Measurements from ENCODE around the gene PCDHB12. TPM values are rescaled to one million over a fixed set of nuclear protein-coding genes. Genes with fewer than 3 reads are reported as not detected.
A peak's percentile ranks its signal among the peaks of the same experiment; 100 is the strongest.
"Not testable (repeated sequence)": the region's sequence is repeated elsewhere in the genome, so short reads cannot be mapped to it uniquely, and the experiment has no call there.

PCDHB12 gene
- total and polyA plus RNA-seq, 9 of the 15 experiments (the other 6 are each of a cell fraction or from before 2014, with no cell fraction given): not detected

- H3K9me3 ChIP-seq (replicated peaks; ENCODE audit: control insufficient read depth, insufficient read depth, low read depth, low read length); H4K20me1 ChIP-seq (replicated peaks; ENCODE audit: control insufficient read depth, insufficient read depth, low read length); H3K4me3 ChIP-seq; H3K27ac ChIP-seq (ENCODE audit: extremely low read depth, low read depth, low read length); H3K4me1 ChIP-seq (replicated peaks in 1 of 2; ENCODE audit: control insufficient read depth in 2 of 2, insufficient read depth in 2 of 2, low read length in 2 of 2); H3K4me2 ChIP-seq (ENCODE audit: insufficient read depth, low read length); H2AFZ ChIP-seq (ENCODE audit: low read depth, low read length); H3K9me1 ChIP-seq (ENCODE audit: control insufficient read depth, insufficient read depth, low read length); in situ Hi-C loops (cut with MboI); POLR2A ChIA-PET; H3K79me2 ChIP-seq (ENCODE audit: control insufficient read depth, insufficient read depth, low read length); H3K36me3 ChIP-seq (ENCODE audit: control insufficient read depth, insufficient read depth, low read length); intact Hi-C loops (cut with micrococcal nuclease); H3K9ac ChIP-seq (ENCODE audit: insufficient read depth in 1 of 2, low read depth in 2 of 2, low read length in 2 of 2); BruUV-seq (replicated peaks); CTCF ChIA-PET (ENCODE audit: low intra/inter-chr PET ratio): not testable (repeated sequence)
- DNase-seq (ENCODE audit: extremely low read depth in 1 of 4, low spot score in 3 of 4) (peak in 2 of 4 experiments; percentile 6 to 15), FAIRE-seq (peak; percentile 84), ATAC-seq (peak; percentile 86)
- WGBS (ENCODE audit: insufficient coverage, low coverage, missing lambda C conversion rate): under 1% methylated on average over 12 of the region's 18 CpGs
- peaks cover 8 to 19% of the 10 kb centered on the region in 2 experiments; a peak in 3 of 5 replicates for H3K27me3 ChIP-seq (ENCODE audit: control insufficient read depth in 2 of 2, insufficient read depth in 2 of 2, low read length in 2 of 2)
- TF ChIP-seq CTCF (IDR thresholded peaks at IDR 0.05 in 2 of 3, conservative IDR thresholded peaks at IDR 0.05 in 1 of 3; ENCODE audit: insufficient read depth in 2 of 3, low read depth in 1 of 3, low read length in 3 of 3) (peak in 1 of 3 experiments; percentile 21; a peak in 2 of 6 replicates), RAD21 (CRISPR knock-in tag; conservative IDR thresholded peaks at IDR 0.05 in 1 of 2, IDR thresholded peaks at IDR 0.05 in 1 of 2) (0 out of 4 replicates have a peak, but pooled peaks of 1 of the 2 experiments have one; percentile 7)
Observed at GRCh38 chr5:141177577-141178191, 30.8 kb upstream of the PCDHB12 start, which contains the start of gene PCDHB8. PCDHB8 (plus strand) TSS chr5:141177790; CDS start chr5:141178035, 245 bp downstream.

GRCh38 chr5:141179371-141179770 lies 29.1 kb upstream of the PCDHB12 start:
- H3K4me3 ChIP-seq; DNase-seq (ENCODE audit: extremely low read depth in 1 of 4, low spot score in 3 of 4); H2AFZ ChIP-seq (ENCODE audit: low read depth, low read length); H3K79me2 ChIP-seq (ENCODE audit: control insufficient read depth, insufficient read depth, low read length); intact Hi-C loops (cut with micrococcal nuclease); H3K9me3 ChIP-seq (replicated peaks; ENCODE audit: control insufficient read depth, insufficient read depth, low read depth, low read length); H3K4me2 ChIP-seq (ENCODE audit: insufficient read depth, low read length); H3K36me3 ChIP-seq (ENCODE audit: control insufficient read depth, insufficient read depth, low read length); BruUV-seq (replicated peaks); H3K9ac ChIP-seq (ENCODE audit: insufficient read depth in 1 of 2, low read depth in 2 of 2, low read length in 2 of 2); H3K27ac ChIP-seq (ENCODE audit: extremely low read depth, low read depth, low read length); CTCF ChIA-PET (ENCODE audit: low intra/inter-chr PET ratio); H3K9me1 ChIP-seq (ENCODE audit: control insufficient read depth, insufficient read depth, low read length); H4K20me1 ChIP-seq (replicated peaks; ENCODE audit: control insufficient read depth, insufficient read depth, low read length); FAIRE-seq; POLR2A ChIA-PET; ATAC-seq; H3K4me1 ChIP-seq (replicated peaks in 1 of 2; ENCODE audit: control insufficient read depth in 2 of 2, insufficient read depth in 2 of 2, low read length in 2 of 2); in situ Hi-C loops (cut with MboI): not testable (repeated sequence)
- H3K27me3 ChIP-seq (ENCODE audit: control insufficient read depth in 2 of 2, insufficient read depth in 2 of 2, low read length in 2 of 2): peaks cover 8 to 19% of the 10 kb centered on the region in 2 experiments; a peak in 3 of 5 replicates
- WGBS (ENCODE audit: insufficient coverage, low coverage, missing lambda C conversion rate): 8% methylated on average over 23 of the region's 39 CpGs

DNA sequence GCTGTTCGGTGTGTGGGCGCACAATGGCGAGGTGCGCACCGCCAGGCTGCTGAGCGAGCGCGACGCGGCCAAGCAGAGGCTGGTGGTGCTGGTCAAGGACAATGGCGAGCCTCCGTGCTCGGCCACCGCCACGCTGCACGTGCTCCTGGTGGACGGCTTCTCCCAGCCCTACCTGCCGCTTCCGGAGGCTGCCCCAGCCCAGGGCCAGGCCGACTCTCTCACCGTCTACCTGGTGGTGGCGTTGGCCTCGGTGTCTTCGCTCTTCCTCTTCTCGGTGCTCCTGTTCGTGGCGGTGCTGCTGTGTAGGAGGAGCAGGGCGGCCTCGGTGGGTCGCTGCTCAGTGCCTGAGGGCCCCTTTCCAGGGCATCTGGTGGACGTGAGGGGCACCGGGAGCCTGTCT lies 28.6 kb upstream of the PCDHB12 start:
- WGBS (ENCODE audit: insufficient coverage, low coverage, missing lambda C conversion rate): 4% methylated on average over 15 of the region's 32 CpGs
- H3K9me1 ChIP-seq (ENCODE audit: control insufficient read depth, insufficient read depth, low read length); H3K4me3 ChIP-seq; H3K79me2 ChIP-seq (ENCODE audit: control insufficient read depth, insufficient read depth, low read length); DNase-seq (ENCODE audit: extremely low read depth in 1 of 4, low spot score in 3 of 4); H3K36me3 ChIP-seq (ENCODE audit: control insufficient read depth, insufficient read depth, low read length); H2AFZ ChIP-seq (ENCODE audit: low read depth, low read length); H4K20me1 ChIP-seq (replicated peaks; ENCODE audit: control insufficient read depth, insufficient read depth, low read length); intact Hi-C loops (cut with micrococcal nuclease); BruUV-seq (replicated peaks); ATAC-seq; H3K4me1 ChIP-seq (replicated peaks in 1 of 2; ENCODE audit: control insufficient read depth in 2 of 2, insufficient read depth in 2 of 2, low read length in 2 of 2); POLR2A ChIA-PET; CTCF ChIA-PET (ENCODE audit: low intra/inter-chr PET ratio); H3K27ac ChIP-seq (ENCODE audit: extremely low read depth, low read depth, low read length); in situ Hi-C loops (cut with MboI); H3K9ac ChIP-seq (ENCODE audit: insufficient read depth in 1 of 2, low read depth in 2 of 2, low read length in 2 of 2); FAIRE-seq; H3K4me2 ChIP-seq (ENCODE audit: insufficient read depth, low read length); H3K9me3 ChIP-seq (replicated peaks; ENCODE audit: control insufficient read depth, insufficient read depth, low read depth, low read length): not testable (repeated sequence)
- H3K27me3 ChIP-seq (ENCODE audit: control insufficient read depth in 2 of 2, insufficient read depth in 2 of 2, low read length in 2 of 2): peaks cover 8 to 15% of the 10 kb centered on the region in 2 experiments; a peak in 3 of 5 replicates
